Superior temporal gyrus (tissue), 1 donor: ENCODE measurements around the gene OPN4.

Source experiments
- DNase-seq: peaks from one replicate; pipeline ENCODE4 v3.0.0-alpha.2; 2016; ENCODE audit errors: extremely low spot score

The OPN4 gene

DNA sequence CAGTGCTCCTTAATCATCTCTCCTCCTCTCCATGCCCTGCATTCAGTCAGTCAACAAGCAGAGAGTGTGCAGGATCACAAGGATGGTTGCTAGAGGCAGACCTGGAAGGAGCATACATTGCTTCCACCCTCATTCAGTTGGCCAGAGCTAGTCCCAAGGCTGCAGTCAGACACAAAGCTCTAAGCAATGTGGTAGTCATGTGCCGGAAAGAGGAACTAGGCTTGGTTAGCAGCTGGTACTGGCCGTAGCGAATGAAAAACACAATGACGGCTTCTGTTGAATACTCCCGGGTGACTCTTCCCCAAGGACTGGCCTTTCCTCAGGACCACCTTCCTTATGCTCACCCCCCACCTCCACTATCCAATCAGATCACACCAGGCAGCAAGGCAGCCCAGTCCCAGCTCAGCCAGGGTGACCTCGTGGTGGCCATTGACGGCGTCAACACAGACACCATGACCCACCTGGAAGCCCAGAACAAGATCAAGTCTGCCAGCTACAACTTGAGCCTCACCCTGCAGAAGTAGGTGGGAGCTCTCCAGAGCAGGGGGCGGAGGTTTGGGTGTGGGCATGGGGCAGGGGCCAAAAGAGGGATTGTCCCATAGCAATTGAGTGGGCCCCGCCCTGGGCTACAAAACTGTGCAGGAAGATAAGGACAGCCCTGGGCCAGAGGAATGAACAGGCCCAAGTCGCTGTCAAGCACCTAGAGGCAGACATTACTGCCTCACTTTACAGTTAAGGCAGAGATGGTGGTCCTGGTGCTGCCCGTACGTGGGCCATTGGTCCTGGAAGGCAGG lies 24.8 kb downstream of the OPN4 start:
- peak; percentile 78 for DNase-seq

DNA sequence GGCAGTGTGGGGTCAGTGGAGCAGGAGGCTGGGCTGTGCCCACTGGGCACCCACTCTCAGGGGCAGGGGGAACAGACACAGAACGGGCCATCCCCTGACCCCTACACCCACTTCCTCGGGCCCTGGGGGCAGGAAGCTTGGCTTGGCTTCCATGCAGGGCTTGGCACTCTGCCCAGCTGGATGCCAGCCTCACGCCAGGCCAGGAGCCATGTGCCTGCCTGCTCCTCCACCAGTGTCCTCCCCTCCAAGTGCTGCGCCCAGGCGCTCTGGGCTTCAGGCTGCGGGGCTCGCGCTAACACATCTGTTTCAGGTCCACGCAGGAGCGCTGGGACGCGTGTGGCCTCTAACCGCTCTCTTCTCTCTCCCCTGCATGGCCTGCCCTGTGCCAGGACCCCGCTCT lies 26.7 kb downstream of the OPN4 start:
- DNase-seq, result no peak

DNA sequence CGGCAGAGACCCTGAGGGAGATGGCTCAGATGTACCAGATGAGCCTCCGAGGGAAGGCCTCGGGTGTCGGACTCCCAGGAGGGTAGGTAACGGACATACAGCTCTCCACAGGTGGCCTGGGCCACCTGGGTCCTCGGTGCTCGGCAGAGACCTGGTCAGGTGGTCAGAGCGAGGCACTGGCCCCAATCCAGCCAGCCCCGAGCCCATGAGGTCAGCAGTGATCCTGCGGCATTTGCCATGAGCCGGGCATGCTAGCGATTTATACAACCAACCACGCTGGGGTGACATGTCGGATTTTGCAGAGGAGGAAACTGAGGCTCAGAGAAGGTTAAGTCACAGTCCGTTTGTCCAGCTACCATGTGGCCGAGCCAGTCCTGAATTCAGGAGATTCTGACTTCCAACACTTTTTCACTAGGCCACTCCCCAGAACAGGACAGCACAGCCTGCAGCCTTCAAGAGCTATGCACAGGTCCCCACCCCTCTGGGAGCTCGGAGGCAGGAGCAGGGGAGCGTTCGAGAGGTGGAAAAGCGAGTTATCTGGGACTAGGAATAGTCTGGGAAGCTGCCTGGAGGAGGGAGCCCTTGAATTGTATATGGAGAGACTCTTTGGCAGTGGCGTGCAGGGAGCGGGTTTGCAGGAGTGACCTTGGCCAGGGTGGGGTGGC lies 27.5 kb downstream of the OPN4 start:
- DNase-seq, result no peak

DNA sequence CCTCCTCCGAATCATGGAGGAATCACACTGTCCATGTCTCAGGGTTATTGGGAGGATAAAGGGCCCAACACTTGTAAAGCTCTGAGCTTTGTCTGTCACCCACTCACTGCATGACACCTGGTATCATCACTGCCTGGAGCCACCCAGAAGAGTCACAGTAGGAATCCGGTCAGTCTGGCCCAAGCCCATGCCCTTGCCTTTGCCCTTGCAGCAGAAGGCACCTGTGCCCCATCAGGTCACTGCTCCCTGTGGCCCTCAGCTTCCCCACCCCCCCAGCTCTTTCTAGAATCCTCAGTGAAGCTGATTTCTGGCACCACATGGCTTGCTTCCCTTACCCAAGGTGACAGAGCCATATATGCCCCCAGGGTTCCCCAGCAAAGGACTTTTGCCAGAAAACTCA lies 28.3 kb downstream of the OPN4 start:
- DNase-seq, result no peak

DNA sequence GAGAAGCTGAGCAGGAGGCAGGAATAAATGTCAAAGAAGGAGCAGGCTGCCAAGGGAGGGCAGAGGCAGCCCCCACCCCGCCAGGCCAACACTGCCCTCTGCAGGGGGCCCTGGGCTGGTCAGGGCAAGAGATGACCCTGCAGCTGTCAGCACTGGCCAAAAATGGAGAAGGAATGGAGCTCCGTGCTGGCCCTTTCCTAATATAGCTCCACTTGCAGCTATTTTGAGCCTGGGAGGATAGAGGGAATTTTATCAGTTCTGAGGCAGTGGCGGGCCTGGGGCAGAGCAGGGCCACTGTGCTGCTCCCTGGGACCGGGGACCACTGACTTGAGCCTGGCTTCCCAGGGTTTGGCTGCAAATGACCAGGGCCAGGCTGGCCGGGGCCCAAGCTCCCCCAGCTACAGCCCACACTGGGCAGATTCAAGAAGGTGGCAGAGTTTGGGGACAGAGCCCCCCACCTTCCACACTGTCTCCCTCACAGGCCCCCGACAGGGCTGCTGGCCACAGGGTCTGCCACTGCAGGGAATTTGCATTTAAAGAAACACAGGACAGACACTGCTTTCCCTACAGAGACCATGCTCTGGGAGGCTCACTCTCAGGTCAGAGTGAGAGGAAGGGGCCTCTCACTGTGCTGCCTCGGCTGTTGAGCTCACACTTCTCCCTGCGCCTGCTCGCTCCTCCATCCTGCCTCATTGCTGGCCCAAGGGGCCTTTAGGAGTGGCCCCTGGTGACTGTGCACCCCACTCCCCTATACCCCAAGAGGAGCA lies 30.2 kb downstream of the OPN4 start:
- DNase-seq, result no peak

DNA sequence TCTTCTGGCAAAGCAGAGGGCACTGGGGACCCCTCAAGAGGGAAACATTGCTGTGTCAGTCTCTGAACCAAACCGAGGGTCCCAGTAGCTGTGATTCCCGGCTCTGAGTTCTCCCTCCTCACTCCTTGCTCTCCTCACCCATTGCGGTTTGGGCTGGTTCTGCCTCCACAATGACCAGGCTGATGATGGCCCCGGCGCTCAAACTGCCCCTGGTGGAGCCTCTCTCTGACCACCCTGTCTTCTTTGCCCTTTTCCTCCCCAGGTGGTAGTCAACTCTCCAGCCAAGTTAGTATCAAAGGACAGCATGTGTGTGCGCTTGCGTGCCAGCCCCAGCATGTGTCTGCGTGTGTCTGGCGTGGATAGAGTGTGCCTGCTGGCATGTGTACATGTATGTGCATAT lies 31.1 kb downstream of the OPN4 start:
- no peak for DNase-seq

DNA sequence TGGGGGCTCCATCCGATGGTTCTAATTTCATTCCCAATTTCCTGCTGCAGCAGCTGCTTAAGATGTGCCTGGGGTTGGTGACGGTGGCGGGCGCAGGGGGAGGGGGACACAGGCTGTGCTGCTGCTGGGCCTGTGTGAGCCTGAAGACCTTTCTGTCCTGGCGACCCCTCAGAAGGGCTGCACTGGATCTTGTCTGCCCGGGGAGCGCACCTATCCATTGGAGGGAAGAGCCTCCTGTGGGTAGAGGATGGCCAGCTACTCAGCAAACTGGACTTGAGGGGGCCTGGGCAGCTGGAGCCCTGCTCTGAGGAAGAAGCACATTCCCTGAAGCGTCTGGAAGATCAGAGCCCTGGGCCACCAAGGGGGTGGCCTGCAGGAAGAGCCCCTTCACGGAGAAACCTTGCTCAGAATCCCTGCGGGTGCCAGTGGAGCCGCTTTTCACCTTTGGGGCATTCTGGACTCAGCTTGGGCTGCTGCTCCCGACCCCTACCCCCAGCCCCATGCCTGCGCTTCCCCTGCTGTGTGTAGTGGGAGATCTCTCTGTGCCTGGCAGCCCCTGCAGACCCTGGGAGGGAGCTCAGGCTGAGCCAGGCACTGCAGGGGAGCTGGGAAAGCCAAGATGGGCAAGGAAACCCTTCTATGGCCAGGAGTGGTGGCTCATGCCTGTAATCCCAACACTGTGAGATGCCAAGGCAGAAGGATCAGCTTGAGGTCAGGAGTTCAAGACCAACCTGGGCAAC lies 31.7 kb downstream of the OPN4 start:
- DNase-seq, result no peak

DNA sequence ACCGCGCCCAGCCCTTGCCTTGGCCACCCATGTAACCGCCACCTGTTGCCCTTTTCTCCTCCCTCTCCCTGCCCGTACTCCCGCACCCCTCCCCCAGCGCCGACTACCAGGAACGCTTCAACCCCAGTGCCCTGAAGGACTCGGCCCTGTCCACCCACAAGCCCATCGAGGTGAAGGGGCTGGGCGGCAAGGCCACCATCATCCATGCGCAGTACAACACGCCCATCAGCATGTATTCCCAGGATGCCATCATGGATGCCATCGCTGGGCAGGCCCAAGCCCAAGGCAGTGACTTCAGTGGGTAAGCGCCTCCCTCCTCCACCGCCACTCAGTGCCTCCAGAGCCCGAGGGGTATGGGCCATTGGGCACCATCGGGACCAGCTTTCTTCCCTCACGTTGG lies 32.6 kb downstream of the OPN4 start:
- DNase-seq, result no peak

DNA sequence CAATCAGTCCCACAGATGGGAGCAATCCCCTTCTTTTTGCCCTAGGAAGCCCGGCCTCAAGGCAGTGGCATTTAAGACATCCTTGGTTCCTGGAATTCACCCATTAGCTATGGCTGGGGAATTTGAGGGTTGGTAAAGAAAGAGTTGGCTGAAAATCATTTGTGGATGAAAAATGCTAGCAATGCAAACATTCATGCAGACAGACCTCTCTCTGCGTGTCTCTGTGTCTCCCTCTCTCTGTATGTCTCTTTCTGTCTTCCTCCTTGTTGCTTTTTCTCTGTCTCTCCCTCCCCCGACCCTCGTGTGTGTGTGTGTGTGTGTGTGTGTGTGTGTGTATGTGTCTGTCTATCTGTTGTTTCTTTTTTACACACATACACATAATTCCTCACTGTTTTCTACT lies 33.4 kb downstream of the OPN4 start:
- DNase-seq, result no peak

DNA sequence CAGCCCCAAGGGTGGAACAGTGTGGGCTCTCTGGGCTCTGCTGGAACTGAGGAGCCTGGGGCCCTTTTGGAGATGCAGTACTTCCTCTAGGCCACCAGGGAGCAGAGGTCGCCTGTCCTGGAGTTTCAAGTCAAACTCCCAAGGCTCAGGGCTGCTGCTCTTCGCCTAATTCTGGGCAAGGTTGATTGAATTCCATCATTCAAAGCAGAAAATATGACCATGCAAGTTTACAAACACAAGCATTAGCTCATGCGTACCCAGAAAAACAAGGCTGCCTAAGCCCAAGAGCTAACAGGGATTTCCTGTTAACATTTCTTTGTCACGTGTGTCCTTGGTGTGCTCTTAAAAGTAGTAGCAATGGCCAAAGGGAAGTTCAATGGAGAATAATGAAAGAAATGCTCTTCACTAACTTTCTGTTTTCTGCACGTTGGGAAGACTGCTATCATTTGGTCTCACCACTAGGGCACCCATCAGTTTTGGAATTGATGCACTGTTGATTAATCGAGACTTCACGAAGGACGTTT lies 34.1 kb downstream of the OPN4 start:
- peak; percentile 78 for DNase-seq

DNA sequence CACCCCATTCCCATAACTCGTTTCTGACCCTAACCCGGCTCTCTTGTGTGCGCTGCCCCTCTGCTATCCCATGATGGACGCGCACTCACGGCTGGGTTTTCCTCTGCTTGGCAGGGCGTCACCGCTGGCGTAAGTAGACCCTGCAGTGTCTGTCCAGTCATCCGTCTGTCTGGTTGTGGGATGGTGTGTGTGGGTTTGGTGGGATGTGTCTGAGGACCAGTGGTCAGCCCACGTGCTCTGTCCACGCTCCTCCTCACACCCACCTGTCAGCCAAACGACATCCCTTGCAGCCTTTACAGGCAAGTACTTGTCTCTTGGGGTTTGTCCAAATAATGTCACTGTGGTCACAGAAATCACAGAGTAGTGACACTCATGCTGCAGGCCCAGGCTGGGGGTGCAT lies 34.8 kb downstream of the OPN4 start:
- no peak for DNase-seq

DNA sequence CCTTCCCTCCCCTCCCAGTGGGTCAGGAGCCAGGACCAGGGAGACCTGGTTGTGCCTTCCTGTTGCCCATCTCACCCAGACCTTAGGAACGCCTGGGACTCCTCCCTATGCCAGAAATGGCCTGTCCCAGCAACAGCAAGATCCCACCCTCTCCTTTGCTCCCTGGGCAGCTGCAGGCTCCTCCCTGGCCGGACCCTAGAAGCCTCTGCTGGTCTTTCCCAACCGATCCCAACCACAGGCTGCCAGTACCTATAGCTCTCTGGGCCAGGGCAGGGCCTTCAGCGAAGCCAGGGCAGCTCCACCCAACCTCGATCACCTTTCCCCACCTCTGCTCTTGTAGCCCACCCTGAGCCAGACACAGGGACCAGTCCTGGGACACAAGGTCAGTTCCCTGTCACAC lies 35.9 kb downstream of the OPN4 start:
- DNase-seq, result no peak

DNA sequence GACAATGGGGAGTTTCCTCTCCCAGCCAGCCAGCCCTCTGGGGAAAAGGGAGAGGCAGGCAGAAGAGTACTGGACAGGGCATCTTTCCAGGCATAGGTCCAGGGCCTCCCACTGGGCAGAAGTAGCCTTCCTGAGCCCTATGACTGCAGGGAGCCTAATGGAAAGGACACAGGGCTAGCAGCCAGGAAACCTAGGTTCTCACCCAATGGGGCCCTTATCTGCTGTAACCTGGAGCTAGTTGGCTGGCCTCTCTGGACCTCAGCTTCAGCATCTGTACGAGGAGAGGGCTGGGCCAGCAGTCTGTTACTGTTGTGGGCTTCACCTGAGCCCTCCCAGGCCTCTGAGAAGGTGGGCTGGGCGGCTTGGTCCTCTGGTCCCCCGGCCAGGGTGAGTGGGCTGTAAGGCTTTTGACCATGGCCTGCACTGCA lies 36.3 kb downstream of the OPN4 start:
- no peak for DNase-seq

DNA sequence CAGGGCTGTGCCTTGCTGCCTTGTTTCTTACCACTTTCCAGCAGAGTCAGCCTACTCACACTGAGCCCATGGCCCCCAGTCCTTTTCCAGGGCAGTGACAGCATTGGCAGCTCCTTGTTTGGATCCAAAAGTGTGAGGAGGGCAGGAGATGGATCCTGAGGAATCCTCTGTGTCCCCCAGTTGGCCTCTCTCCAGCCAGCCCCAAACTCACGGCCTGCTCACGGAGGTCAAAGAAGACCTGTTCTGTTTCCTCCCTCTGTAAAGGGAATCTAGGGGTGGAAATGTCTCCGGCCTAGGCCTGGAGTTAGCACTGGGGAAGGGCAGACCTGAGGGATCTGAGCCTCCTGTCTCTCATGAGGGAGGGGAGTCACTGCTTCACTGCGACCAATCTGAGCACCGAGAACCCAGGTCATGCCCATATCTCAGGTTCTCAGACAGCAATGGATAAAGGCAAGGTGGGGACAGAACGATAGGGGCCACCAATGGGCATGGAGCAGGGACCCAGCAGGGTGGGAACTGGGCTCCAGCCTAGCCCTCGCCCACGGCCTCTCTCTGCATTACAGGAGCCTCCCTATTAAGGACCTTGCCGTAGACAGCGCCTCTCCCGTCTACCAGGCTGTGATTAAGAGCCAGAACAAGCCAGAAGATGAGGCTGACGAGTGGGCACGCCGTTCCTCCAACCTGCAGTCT lies 37.1 kb downstream of the OPN4 start:
- no peak for DNase-seq

DNA sequence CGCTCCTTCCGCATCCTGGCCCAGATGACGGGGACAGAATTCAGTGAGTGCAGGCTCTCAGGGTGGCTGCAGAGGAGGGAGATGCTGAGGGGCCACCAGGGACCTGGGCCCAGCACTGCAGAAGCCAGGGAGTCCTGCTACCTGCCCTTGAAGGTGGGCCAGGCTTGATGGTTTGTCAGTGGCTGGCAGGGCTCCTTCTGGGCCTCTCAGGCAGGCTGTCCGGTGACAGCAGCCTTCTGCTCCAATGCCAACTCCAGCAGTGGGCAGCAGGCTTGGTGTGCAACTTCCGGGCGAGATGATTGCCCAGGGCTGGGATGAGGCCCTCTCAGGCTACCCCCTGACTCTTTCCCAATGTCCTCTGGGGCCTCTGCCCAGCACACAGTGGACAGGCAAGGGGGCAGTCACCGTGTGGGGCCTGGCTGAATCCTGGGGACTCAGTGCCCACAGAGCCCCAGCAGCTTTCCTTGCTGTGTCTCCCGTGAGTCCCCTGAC lies 37.7 kb downstream of the OPN4 start:
- no peak for DNase-seq

DNA sequence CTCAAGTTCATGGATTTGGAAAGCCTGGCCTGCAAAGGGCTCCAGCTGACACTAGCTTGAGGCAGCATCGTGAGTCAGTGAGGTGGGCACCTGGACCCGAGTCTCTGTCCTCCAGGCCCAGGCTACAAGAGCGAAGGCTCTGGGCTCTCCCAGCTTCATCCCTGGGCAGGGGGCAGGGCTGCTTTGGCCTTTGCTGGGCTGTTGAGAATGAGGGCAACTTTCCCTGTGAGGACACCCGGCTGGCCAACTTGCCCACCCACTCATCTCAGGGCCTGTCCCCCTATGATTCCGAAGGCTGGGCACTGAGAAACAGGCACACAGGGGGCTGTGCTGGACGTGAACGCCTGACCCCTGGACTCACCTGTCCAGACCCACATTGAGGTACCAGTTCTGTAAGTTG lies 38.3 kb downstream of the OPN4 start:
- DNase-seq, result no peak

DNA sequence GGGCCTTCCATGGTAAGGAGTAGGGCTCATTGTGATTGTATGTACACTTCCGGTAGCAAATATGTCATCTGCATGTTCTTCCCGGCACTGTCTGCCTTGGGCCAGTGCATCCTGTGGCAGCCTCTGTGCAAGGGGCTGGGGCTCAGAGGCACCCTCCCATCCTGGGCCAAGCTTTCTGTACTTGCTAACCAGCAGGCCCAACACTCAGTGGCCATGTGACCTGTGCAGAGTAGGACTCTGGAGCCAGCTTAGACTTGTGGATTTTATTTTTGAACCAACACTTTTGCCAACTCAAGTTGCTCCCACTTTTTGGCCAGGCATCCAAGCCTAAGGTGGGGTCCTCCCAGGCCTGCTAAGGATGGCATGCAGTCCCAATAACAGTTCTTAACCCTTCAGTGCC lies 38.9 kb downstream of the OPN4 start:
- no peak for DNase-seq

DNA sequence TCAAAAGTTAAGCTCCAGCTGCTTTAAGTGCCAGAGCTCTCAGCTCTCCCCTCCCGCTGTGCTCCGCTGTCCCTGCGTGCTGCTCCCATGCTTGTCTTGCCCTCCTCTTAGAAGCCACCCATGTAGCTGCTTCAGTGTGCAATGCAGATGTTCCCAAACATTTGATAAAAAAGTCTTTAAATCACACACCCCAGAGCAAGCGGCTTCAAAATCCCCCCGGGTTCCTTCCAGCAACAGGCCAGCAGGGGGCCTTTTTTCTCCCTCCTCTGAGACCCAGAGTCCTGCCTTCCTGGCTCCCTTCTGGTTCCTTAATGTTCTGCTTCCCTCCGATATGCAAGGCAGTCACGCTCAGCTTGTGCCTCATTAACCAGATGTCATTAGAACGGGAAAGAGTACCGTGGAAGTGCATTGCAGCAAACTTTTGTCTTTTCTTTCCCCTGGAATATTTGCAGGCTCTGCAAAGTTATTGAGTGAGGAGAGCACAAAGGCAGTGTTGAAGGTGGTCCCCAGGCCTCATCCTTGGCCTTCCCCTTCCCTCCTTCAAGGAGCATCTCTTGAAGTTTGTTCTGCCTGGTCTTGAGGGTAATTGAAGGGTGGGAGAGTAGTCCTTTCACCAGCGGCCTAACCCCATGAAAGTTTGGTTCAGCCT lies 39.5 kb downstream of the OPN4 start:
- peak; percentile 53 for DNase-seq

DNA sequence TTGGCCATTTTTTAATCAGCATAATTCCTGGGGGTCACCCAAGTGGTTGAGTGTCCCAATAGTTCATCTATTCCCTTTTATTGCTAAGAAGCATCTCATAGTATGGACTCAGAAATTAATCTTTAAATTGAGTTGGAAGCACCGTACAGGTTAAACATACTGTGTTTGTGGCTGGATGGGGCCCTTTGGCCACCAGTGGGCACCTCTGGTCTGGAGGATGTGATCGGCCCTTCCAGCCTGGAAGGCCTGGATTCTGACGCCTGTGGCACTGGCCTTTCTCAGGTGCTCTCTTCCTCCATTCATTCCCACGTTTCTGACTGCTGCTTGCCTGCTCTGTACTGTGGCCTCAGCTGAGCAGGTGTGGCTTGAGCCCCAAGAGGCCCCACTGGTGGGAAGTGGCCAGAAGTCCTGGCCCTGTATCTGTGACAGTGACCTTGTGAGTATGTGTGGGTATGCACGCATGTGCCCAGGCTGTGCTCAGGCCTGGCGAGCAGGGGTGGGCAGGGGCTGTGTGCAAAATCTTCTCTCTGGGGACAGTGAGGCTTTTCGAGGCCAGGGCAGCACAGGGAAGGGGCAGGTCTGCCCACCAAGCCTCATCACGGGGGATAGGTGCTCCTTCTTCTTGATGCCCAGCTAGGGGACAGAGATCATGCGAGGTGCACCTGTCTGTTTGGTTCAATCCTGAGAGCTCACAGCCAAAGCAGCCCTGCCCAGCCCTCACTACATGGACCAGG lies 44.0 kb downstream of the OPN4 start:
- DNase-seq, result no peak

DNA sequence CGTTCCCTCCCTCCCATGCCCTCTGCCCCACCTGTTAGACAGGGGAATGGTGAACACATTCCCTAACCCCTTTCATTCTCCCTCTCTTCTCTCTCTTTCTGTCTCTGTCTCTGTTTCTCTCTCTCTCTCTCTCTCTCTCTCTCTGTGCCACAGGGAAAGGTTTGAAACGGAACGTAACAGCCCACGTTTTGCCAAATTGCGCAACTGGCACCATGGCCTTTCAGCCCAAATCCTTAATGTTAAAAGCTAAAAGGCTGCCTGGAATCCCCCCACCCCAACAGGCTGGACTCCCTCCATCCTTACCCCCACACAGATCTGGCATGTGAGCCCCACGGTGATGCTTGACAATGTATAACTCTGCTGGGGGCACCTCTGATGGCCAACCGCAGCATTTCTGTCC lies 44.8 kb downstream of the OPN4 start:
- no peak for DNase-seq
